ENCODE data around the gene LXN. TPM values are rescaled to one million over a fixed set of nuclear protein-coding genes. Genes with fewer than 3 reads are reported as not detected.
A peak's percentile ranks its signal among the peaks of the same experiment; 100 is the strongest.

The LXN gene
- total and polyA plus RNA-seq, 7 donors = 1.6 to 6.7 (median 3.2) TPM

DNA sequence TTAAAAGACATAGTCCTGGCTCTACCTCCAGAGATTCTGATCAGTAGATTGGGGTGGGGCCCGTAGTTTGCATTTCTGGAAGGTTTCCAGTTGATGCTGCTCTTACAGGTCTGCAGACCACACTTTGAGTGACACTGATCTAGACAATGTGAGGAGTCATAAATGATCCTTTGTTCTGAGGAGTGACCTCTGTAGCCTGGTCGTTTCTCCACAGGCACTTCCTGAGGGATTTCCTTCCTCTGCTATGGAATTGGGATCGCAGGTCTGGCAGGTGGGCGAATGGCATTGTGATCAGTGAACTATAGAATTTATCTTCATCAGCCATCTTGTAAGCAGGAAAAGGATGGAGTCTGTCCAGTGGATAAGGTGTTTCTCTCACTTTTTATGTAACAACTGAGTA, 22.7 kb downstream of the LXN start:
- H3K4me3 ChIP-seq = no peak overlapping the region
- peaks cover 19% of the 10 kb centered on the region for H3K4me1 ChIP-seq
- ATAC-seq (no peak), DNase-seq (no peak)
- peaks cover 9 to 87% of the 10 kb centered on the region in 2 donors for H3K36me3 ChIP-seq (ENCODE audit: insufficient read depth in 1 of 2, low read depth in 1 of 2)
- H3K27me3 ChIP-seq (ENCODE audit: insufficient read depth in 3 of 3, low read length in 2 of 3) = no peaks in the 10 kb centered on the region
- TF ChIP-seq, protein P1, sequence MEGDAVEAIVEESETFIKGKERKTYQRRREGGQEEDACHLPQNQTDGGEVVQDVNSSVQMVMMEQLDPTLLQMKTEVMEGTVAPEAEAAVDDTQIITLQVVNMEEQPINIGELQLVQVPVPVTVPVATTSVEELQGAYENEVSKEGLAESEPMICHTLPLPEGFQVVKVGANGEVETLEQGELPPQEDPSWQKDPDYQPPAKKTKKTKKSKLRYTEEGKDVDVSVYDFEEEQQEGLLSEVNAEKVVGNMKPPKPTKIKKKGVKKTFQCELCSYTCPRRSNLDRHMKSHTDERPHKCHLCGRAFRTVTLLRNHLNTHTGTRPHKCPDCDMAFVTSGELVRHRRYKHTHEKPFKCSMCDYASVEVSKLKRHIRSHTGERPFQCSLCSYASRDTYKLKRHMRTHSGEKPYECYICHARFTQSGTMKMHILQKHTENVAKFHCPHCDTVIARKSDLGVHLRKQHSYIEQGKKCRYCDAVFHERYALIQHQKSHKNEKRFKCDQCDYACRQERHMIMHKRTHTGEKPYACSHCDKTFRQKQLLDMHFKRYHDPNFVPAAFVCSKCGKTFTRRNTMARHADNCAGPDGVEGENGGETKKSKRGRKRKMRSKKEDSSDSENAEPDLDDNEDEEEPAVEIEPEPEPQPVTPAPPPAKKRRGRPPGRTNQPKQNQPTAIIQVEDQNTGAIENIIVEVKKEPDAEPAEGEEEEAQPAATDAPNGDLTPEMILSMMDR (IDR thresholded peaks at IDR 0.05) = no peak
- H3K27ac ChIP-seq = no peak overlapping the region
- intact Hi-C loops (cut with DNase I) = no loop called here
- no peaks in the 10 kb centered on the region for H3K9me3 ChIP-seq
- 64 to 73% (median 70%) methylated on average over 4 of the region's 4 CpGs for WGBS, 3 donors

DNA sequence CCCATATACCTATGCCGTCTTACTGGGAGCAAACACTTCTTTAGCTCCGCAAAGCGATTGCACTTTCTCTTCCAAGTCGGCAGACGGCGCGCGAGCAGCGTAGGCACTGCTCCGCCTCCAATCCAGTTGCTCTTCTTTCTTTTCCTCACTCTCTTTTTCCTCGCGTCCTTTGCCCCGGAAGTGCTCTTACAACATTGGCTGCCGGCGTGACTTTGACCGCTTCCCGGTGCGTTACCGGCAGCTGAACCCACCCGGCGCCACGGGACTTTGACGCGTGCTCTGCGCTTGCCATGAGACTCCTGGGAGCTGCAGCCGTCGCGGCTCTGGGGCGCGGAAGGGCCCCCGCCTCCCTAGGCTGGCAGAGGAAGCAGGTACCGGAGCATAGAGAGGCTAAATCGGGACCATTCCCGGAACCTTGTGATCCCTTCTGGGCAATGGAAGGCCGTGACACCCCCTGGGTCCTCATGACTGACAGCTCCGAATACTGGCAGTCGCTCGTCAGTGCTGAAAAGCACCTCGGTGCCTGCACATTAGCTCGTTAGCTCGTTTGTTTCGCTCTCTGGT, 28.0 kb downstream of the LXN start, which contains the start of gene GFM1:
TSS of gene GFM1 (plus strand) at position 183 of the 564 bp plus-strand sequence. CDS start at position 291, 108 bp downstream.
- Histone ChIP-seq H3K27ac (peak within 1 kb of the TSS; percentile 91), H3K9me3 (no peaks in the 10 kb centered on the region), H3K4me3 (peak within 1 kb of the TSS; percentile 76), H3K36me3 (ENCODE audit: insufficient read depth in 1 of 2, low read depth in 1 of 2) (peaks cover 4 to 36% of the 10 kb centered on the region in 2 donors), H3K27me3 (ENCODE audit: insufficient read depth in 3 of 3, low read length in 2 of 3) (no peaks in the 10 kb centered on the region), H3K4me1 (peaks cover 19% of the 10 kb centered on the region)
- TF ChIP-seq, protein P1 (IDR thresholded peaks at IDR 0.05) = peak; percentile 84
- intact Hi-C loops (cut with DNase I) = loop anchor here (5.0 kb wide), 2 partner anchors 72 to 102 kb away; partner anchors contain the start of gene MLF1 (in 2 of the 2)
- 0 to 1% (median 0%) methylated on average over 42 of the region's 42 CpGs for WGBS, 3 donors
- peak; percentile 93 to 96 for DNase-seq
- peak; percentile 99 for ATAC-seq

DNA sequence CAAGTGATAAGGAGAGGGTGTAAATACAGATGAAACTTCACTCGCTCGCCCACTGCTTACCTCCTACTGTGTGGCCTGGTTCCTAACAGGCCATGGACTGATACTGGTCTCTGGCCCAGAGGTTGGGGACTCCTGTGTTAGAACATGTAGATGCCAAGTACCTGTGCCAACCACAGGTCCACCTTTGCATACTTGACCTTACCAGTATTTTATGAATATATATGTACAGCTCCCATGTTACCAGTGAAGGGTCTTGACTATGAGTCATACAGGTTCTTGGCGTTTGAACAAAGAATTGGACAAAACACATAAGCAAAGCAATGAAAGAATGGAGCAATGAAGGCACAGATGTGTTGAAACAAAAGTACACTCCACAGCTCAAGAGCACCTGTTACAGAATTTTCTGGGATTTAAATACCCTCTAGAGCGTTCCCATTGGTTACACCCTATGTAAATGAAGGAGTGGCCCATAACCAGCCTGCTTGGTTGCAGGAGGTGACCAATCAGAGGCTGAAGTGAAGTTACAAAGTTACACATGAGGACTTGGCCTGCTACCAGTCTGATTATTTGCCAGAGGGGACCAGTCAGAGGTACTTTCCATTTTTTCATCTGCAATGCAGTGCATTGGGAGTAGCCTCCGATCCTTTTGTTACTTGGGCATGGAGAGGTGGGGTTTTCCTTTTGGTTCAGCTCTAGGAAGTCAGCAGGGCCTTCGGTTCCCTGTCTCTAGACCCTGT, 29.8 kb downstream of the LXN start:
- H3K4me1 ChIP-seq = peaks cover 19% of the 10 kb centered on the region
- no peak overlapping the region for H3K27ac ChIP-seq
- intact Hi-C loops (cut with DNase I) = loop anchor here (5.0 kb wide), 2 partner anchors 70 to 100 kb away; partner anchors contain the start of gene MLF1 (in 2 of the 2)
- WGBS, 3 donors = 77 to 84% (median 80%) methylated on average over 6 of the region's 6 CpGs
- H3K9me3 ChIP-seq = no peaks in the 10 kb centered on the region
- H3K36me3 ChIP-seq (ENCODE audit: insufficient read depth in 1 of 2, low read depth in 1 of 2) = peaks cover 4 to 20% of the 10 kb centered on the region in 2 donors
- H3K27me3 ChIP-seq (ENCODE audit: insufficient read depth in 3 of 3, low read length in 2 of 3) = no peaks in the 10 kb centered on the region
- ATAC-seq = no peak
- no peak overlapping the region for H3K4me3 ChIP-seq
- no peak for DNase-seq
- TF ChIP-seq, protein P1 (IDR thresholded peaks at IDR 0.05) = no peak

DNA sequence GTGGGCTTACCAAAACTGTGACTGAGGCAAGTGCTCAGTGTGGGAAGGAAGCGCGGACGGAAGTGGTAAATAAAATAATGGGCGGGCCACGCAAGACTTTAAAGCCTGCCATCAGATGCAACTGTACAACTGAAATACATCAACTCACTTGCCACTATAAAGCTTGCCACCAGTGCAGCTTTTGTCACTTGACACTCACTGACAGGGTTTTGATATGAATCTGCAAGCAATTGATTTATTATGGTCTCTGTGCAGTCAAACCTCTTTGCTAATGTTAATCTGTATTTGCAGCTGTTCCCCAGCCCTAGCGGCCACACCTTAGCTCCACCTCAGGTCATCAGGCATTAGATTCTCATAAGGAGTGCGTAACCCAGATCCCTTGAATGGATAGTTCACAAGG, 30.4 kb downstream of the LXN start:
- H3K36me3 ChIP-seq (ENCODE audit: insufficient read depth in 1 of 2, low read depth in 1 of 2) = peaks cover 4 to 13% of the 10 kb centered on the region in 2 donors
- no peak for DNase-seq
- no peak for ATAC-seq
- no peak overlapping the region for H3K4me3 ChIP-seq
- TF ChIP-seq, protein P1 (IDR thresholded peaks at IDR 0.05) = no peak
- peaks cover 18% of the 10 kb centered on the region for H3K4me1 ChIP-seq
- H3K9me3 ChIP-seq = no peaks in the 10 kb centered on the region
- H3K27ac ChIP-seq = no peak overlapping the region
- WGBS, 3 donors = 87 to 91% (median 87%) methylated on average over 7 of the region's 7 CpGs
- intact Hi-C loops (cut with DNase I) = loop anchor here (5.0 kb wide), 2 partner anchors 70 to 100 kb away; partner anchors contain the start of gene MLF1 (in 2 of the 2)
- H3K27me3 ChIP-seq (ENCODE audit: insufficient read depth in 3 of 3, low read length in 2 of 3) = no peaks in the 10 kb centered on the region
